ENCODE results near the gene VPS45. TPM values are rescaled to one million over a fixed set of nuclear protein-coding genes. Genes with fewer than 3 reads are reported as not detected.

The VPS45 gene
- total and polyA plus RNA-seq, 2 of the 8 experiments (the other 6 are each of a cell fraction or from before 2014, with no cell fraction given) = 19.1 to 27.6 TPM

DNA sequence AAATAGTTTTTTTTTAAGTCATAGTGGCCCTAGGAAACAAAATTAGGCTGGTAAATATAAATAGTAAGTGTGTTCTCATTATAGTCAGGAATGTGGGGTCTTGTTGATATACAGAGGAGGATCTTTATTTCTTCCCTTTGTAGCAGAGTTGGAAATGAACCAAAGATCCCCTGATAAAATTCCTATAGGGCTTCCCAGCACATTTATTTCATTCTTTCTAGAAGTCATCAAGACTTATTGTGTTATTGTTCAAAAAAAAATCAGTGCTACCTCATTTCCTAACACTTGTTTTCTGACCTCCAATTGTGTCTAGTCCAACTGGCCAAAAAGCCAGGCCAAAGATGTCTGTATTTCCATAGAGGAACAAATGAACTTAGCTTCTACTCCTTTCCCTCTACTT is 74.5 kb downstream of the VPS45 start:
- Histone ChIP-seq H3K9me3 (ENCODE audit: insufficient read depth in 2 of 2, low read depth in 1 of 2, low read length in 1 of 2) (no peaks in the 10 kb centered on the region), H3K14ac (ENCODE audit: insufficient read length) (no peak overlapping the region), H2BK5ac (ENCODE audit: low read depth, low read length) (no peak overlapping the region), H3K18ac (ENCODE audit: extremely low read depth, low read length) (no peak overlapping the region), H2BK20ac (ENCODE audit: low read length) (no peak overlapping the region), H2BK120ac (replicated peaks; ENCODE audit: low read depth, low read length) (no peak overlapping the region), H2AFZ (ENCODE audit: low read length) (no peak overlapping the region), H2BK12ac (ENCODE audit: low read depth, low read length) (no peak overlapping the region), H3K36me3 (ENCODE audit: control insufficient read depth in 2 of 4, insufficient read depth in 4 of 4, low read length in 3 of 4) (no peaks in the 10 kb centered on the region), H3K4me2 (ENCODE audit: insufficient read depth in 1 of 2, low read depth in 2 of 2, low read length in 2 of 2) (no peak overlapping the region), H4K91ac (replicated peaks; ENCODE audit: insufficient read length, low read length) (no peak overlapping the region), H2AK5ac (ENCODE audit: low read depth, low read length) (no peak overlapping the region), H4K20me1 (replicated peaks in 1 of 2; ENCODE audit: control insufficient read depth in 1 of 2, insufficient read depth in 2 of 2, low read length in 2 of 2) (peaks cover 0 to 4% of the 10 kb centered on the region in 2 experiments), H4K5ac (ENCODE audit: insufficient read length, low read depth, low read length) (no peak overlapping the region), H3K79me1 (ENCODE audit: low read depth, low read length) (no peaks in the 10 kb centered on the region), H3K9ac (replicated peaks in 1 of 4; ENCODE audit: extremely low read depth in 1 of 4, low read depth in 3 of 4, low read length in 3 of 4) (no peak overlapping the region), H3K27ac (ENCODE audit: low read depth, low read length) (no peak overlapping the region), H2BK15ac (ENCODE audit: low read length) (no peak overlapping the region), H3K4me3 (ENCODE audit: extremely low read depth in 1 of 4, insufficient read depth in 2 of 4, low read depth in 3 of 4, low read length in 4 of 4) (no peak overlapping the region), H3K23me2 (ENCODE audit: low read depth, low read length) (peaks cover 1% of the 10 kb centered on the region; the same call in 1 of the 2 replicates), H3K27me3 (replicated peaks in 1 of 4; ENCODE audit: control insufficient read depth in 3 of 4, extremely low read depth in 1 of 4, insufficient read depth in 3 of 4, low read length in 3 of 4) (no peaks in the 10 kb centered on the region), H3K79me2 (ENCODE audit: control insufficient read depth in 1 of 2, insufficient read depth in 2 of 2, low read length in 2 of 2) (no peaks in the 10 kb centered on the region), H3K56ac (replicated peaks; ENCODE audit: insufficient read length, low read depth, low read length) (no peak overlapping the region), H3K4ac (replicated peaks; ENCODE audit: insufficient read length, low read depth, low read length) (no peak overlapping the region), H3K23ac (ENCODE audit: insufficient read length) (no peak overlapping the region), H3K4me1 (replicated peaks in 1 of 4; ENCODE audit: control insufficient read depth in 3 of 4, insufficient read depth in 4 of 4, low read length in 3 of 4) (no peaks in the 10 kb centered on the region), H4K8ac (ENCODE audit: extremely low read depth, insufficient read depth, low read length) (no peak overlapping the region)
- FAIRE-seq (no peak), DNase-seq (ENCODE audit: low read depth in 1 of 2, low spot score in 2 of 2) (no peak)
- ChIA-PET CTCF (ENCODE audit: partially characterized antibody) (no interaction called here), POLR2A (ENCODE audit: partially characterized antibody) (no interaction called here)
- no peak for TF ChIP-seq SP2 (IDR thresholded peaks at IDR 0.05; ENCODE audit: low read length)
- TF ChIP-seq NRF1 (IDR thresholded peaks at IDR 0.05; ENCODE audit: low read depth, low read length) = no peak
- no peak for TF ChIP-seq TAF1 (IDR thresholded peaks at IDR 0.05; ENCODE audit: low read depth, low read length)
- no peak for TF ChIP-seq TAF7 (optimal IDR thresholded peaks at IDR 0.05; ENCODE audit: borderline replicate concordance, low read depth, low read length)

Measured in H1 (cell line).